CD4-positive, alpha-beta T cell treated with Interleukin-15 for 4 hours (primary cell): ENCODE results near the gene CLSTN2.

Source experiments
- DNase-seq: peaks from one replicate; pipeline ENCODE4 v3.0.0-alpha.2; 2020; ENCODE audit warnings: low spot score

The CLSTN2 gene

GRCh38 chr3:140384028-140384771 is 449.2 kb downstream of the CLSTN2 start:
- DNase-seq = no peak

GRCh38 chr3:140384876-140385275 is 449.9 kb downstream of the CLSTN2 start:
- no peak for DNase-seq

- no peak for DNase-seq
Measured at GRCh38 chr3:140386357-140387100, 451.5 kb downstream of the CLSTN2 start.

- DNase-seq = no peak
Measured at GRCh38 chr3:140387244-140387643, 452.3 kb downstream of the CLSTN2 start.

- DNase-seq = no peak
Measured at GRCh38 chr3:140388202-140388922, 453.4 kb downstream of the CLSTN2 start.

GRCh38 chr3:140391061-140391460 is 456.1 kb downstream of the CLSTN2 start:
- no peak for DNase-seq

- DNase-seq = no peak
Measured at GRCh38 chr3:140394488-140395133, 459.6 kb downstream of the CLSTN2 start.

GRCh38 chr3:140395134-140396075 is 460.4 kb downstream of the CLSTN2 start:
- no peak for DNase-seq

GRCh38 chr3:140396110-140396509 is 461.1 kb downstream of the CLSTN2 start:
- DNase-seq = no peak

GRCh38 chr3:140397847-140398246 is 462.9 kb downstream of the CLSTN2 start:
- no peak for DNase-seq

- DNase-seq = no peak
Measured at GRCh38 chr3:140398387-140398786, 463.4 kb downstream of the CLSTN2 start.

- DNase-seq = no peak
Measured at GRCh38 chr3:140399871-140400270, 464.9 kb downstream of the CLSTN2 start.

GRCh38 chr3:140403079-140403478 is 468.1 kb downstream of the CLSTN2 start:
- DNase-seq = no peak

- no peak for DNase-seq
Measured at GRCh38 chr3:140403608-140404007, 468.6 kb downstream of the CLSTN2 start.

GRCh38 chr3:140406655-140407054 is 471.7 kb downstream of the CLSTN2 start:
- DNase-seq = no peak

- no peak for DNase-seq
Measured at GRCh38 chr3:140408252-140408651, 473.3 kb downstream of the CLSTN2 start.

GRCh38 chr3:140416666-140417065 is 481.7 kb downstream of the CLSTN2 start:
- DNase-seq = no peak

GRCh38 chr3:140420621-140421357 is 485.8 kb downstream of the CLSTN2 start:
- no peak for DNase-seq

- no peak for DNase-seq
Measured at GRCh38 chr3:140421884-140422283, 486.9 kb downstream of the CLSTN2 start.

GRCh38 chr3:140423146-140423545 is 488.2 kb downstream of the CLSTN2 start:
- DNase-seq = no peak
